Type B pancreatic cell (in vitro differentiated cells): ENCODE data around the gene KIF7. TPM values are rescaled to one million over a fixed set of nuclear protein-coding genes. Genes with fewer than 3 reads are reported as not detected.
"Not testable (repeated sequence)": the region's sequence is repeated elsewhere in the genome, so short reads cannot be mapped to it uniquely, and the experiment has no call there.

Source experiments
- DNase-seq: peaks from one replicate; pipeline ENCODE4 v3.0.0; 2021; ENCODE audit warnings: mixed read lengths; ENCODE audit not compliant: unreplicated experiment; ENCODE audit errors: extremely low spot score
- H3K27ac Mint-ChIP-seq: 2 replicates; pipeline ENCODE4 v1.8.0; 2021; ENCODE audit warnings: mild to moderate bottlenecking, mixed read lengths
- H3K27me3 Mint-ChIP-seq: 2 replicates; pipeline ENCODE4 v1.8.0; 2021; ENCODE audit warnings: mixed read lengths
- H3K36me3 Mint-ChIP-seq: 2 replicates; pipeline ENCODE4 v1.8.0; 2021; ENCODE audit warnings: mixed read lengths
- H3K4me1 Mint-ChIP-seq: one replicate; pipeline ENCODE4 v1.8.0; 2021; ENCODE audit warnings: mixed read lengths; ENCODE audit not compliant: unreplicated experiment
- H3K4me3 Mint-ChIP-seq: 2 replicates; pipeline ENCODE4 v1.8.0; 2021; ENCODE audit warnings: mild to moderate bottlenecking, mixed read lengths
- H3K9me3 Mint-ChIP-seq: 2 replicates; pipeline ENCODE4 v1.8.0; 2021; ENCODE audit warnings: mixed read lengths
- total RNA-seq: library from RNA; stranded (reverse); gene quantifications from 2 replicates; pipeline ENCODE4 v1.2.1, GENCODE V29; 2021; ENCODE audit warnings: low replicate concordance
- TF ChIP-seq, protein P1 (sequence below): fragments of 200-600 bp; sonication (generic); conservative IDR thresholded peaks from 2 replicates; pipeline ENCODE4 v1.5.0; 2021; ENCODE audit warnings: antibody characterized with exemption, mild to moderate bottlenecking

Gene KIF7
- total RNA-seq, 1 donor from 2014 or later, result 15.5 TPM

DNA sequence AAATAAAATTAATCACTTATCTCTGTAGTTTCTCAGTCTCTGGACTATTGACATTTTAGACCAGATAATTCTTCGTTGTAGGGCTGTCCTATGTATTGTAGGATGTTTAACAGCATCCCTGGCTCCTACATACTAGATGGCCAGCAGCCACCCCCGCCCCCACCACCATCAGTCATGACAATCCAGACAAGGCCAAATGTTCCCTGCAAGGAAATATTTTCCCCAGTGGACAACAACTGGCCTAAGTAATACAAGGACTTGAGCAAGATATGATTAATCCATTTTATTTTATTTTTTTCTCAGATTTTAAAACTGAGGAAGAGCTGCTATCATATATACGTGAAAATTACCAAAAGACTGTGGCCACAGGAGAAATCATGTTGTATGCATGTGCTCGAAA, 56.2 kb downstream of the KIF7 start:
- Mint-ChIP-seq H3K4me1 (no peaks in the 10 kb centered on the region), H3K27ac (no peak overlapping the region), H3K9me3 (no peaks in the 10 kb centered on the region), H3K4me3 (no peak overlapping the region), H3K27me3 (no peaks in the 10 kb centered on the region), H3K36me3 (peaks cover 14% of the 10 kb centered on the region)
- no peak for DNase-seq
- TF ChIP-seq, protein P1, sequence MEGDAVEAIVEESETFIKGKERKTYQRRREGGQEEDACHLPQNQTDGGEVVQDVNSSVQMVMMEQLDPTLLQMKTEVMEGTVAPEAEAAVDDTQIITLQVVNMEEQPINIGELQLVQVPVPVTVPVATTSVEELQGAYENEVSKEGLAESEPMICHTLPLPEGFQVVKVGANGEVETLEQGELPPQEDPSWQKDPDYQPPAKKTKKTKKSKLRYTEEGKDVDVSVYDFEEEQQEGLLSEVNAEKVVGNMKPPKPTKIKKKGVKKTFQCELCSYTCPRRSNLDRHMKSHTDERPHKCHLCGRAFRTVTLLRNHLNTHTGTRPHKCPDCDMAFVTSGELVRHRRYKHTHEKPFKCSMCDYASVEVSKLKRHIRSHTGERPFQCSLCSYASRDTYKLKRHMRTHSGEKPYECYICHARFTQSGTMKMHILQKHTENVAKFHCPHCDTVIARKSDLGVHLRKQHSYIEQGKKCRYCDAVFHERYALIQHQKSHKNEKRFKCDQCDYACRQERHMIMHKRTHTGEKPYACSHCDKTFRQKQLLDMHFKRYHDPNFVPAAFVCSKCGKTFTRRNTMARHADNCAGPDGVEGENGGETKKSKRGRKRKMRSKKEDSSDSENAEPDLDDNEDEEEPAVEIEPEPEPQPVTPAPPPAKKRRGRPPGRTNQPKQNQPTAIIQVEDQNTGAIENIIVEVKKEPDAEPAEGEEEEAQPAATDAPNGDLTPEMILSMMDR, result no peak

DNA sequence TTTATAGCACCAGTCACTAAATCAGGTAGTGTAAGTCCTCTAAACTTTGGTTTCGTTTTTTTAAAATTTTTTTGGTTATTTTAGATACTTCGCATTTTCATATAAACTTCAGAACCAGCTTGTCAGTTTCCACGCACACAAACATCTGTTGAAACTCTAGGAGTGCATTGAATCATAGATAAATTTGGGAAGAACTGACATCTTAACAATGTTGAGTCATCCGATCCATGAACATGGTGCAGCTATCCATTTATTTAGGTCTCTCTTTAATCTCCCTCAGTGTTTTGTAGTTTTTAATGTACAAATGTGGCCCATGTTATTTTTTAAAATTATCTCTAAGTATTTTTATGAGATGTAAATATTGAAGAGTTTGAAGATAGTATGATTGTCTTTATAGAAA, 62.2 kb downstream of the KIF7 start:
- H3K27ac Mint-ChIP-seq, result no peak overlapping the region
- no peaks in the 10 kb centered on the region for H3K27me3 Mint-ChIP-seq
- no peaks in the 10 kb centered on the region for H3K9me3 Mint-ChIP-seq
- H3K36me3 Mint-ChIP-seq, result peaks cover 4% of the 10 kb centered on the region
- no peak overlapping the region for H3K4me3 Mint-ChIP-seq
- DNase-seq, result no peak
- H3K4me1 Mint-ChIP-seq, result no peaks in the 10 kb centered on the region
- TF ChIP-seq, protein P1, result no peak

DNA sequence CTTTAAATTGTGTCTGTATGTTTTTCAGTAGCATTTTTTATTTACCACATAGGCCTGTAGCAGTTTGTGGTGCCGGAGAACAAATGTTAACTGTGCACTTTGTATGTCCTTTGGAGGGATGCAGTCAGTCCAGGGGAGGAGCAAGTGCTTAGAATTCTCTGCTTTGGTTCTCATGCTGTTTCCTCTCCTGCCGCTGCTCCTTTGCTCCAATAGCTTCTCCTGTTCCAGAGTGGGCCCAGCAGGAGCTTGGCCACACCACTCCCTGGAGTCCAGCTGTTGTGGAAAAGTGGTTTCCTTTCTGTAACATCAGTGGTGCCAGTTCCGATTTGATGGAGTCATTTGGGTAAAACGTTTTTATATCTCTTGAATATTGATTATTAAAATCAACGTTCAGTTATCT, 63.4 kb downstream of the KIF7 start:
- DNase-seq, result no peak
- peaks cover 4% of the 10 kb centered on the region for H3K36me3 Mint-ChIP-seq
- H3K4me1 Mint-ChIP-seq, result no peaks in the 10 kb centered on the region
- H3K4me3 Mint-ChIP-seq, result no peak overlapping the region
- TF ChIP-seq, protein P1, result no peak
- no peaks in the 10 kb centered on the region for H3K9me3 Mint-ChIP-seq
- no peak overlapping the region for H3K27ac Mint-ChIP-seq
- no peaks in the 10 kb centered on the region for H3K27me3 Mint-ChIP-seq

DNA sequence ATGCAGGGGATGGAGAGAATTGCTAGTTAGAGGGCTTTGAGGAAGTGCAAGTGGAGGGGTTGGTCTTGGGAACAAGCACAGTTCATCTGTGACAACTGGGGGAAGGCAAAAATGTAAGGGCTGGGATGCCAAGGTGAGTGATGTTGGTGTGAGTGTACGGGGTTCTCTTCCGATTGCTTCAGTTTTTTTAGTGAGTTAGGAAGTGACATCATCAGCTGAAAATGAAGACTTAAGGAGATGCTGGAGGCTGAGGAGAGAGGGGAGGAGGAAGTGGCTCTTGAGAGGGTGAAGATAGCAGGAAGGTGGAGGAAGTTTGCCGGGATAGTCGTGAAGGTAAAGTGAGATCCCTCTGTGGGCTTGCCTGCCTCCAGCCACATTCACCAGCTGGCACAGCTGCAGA, 67.3 kb downstream of the KIF7 start:
- H3K27ac Mint-ChIP-seq, result no peak overlapping the region
- no peaks in the 10 kb centered on the region for H3K27me3 Mint-ChIP-seq
- TF ChIP-seq, protein P1, result no peak
- no peak for DNase-seq
- H3K4me3 Mint-ChIP-seq, result no peak overlapping the region
- H3K36me3 Mint-ChIP-seq, result no peaks in the 10 kb centered on the region
- H3K9me3 Mint-ChIP-seq, result no peaks in the 10 kb centered on the region
- H3K4me1 Mint-ChIP-seq, result no peaks in the 10 kb centered on the region

DNA sequence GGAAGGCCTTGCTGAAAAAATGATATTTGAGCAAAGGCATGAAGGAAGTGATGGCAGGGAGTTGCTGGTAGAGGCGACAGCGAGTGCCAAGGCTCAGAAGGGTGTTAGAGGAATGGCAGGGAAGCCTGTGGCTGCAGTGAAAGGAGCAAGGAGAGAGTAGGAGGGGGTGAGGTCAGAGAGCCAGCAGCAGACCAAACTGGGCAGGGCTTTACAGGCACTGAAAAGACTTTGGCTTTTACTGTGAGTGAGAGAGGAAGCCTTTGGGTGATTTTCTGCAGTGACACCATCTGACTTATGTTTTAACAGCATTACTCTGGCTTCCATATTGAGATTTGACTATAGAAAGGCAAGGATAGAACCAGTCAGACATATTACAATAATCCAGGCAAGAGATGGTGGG, 68.6 kb downstream of the KIF7 start:
- H3K27me3 Mint-ChIP-seq, result no peaks in the 10 kb centered on the region
- TF ChIP-seq, protein P1, result no peak
- no peak overlapping the region for H3K4me3 Mint-ChIP-seq
- H3K27ac Mint-ChIP-seq, result no peak overlapping the region
- no peaks in the 10 kb centered on the region for H3K36me3 Mint-ChIP-seq
- no peaks in the 10 kb centered on the region for H3K4me1 Mint-ChIP-seq
- no peak for DNase-seq
- H3K9me3 Mint-ChIP-seq, result no peaks in the 10 kb centered on the region

DNA sequence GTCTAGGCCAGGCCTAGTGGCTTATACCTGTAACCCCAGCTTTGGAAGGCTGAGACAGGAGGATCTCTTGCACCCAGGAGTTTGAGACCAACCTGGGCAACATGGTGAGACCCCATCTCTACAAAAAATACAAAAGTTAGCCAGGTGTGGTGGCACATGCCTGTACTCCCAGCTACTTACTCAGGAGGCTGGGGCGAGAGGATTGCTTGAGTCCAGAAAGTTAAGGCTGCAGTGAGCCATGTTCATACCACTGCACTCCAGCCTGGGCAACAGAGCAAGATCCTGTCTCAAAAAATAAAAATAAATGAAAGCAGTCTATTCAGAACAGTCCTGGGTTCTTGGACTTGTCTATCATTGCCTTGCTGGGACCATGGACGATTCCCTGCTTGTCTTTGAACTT, 74.5 kb downstream of the KIF7 start:
- H3K36me3 Mint-ChIP-seq, H3K27ac Mint-ChIP-seq, H3K4me3 Mint-ChIP-seq, DNase-seq, H3K27me3 Mint-ChIP-seq, H3K9me3 Mint-ChIP-seq: not testable (repeated sequence)
- H3K4me1 Mint-ChIP-seq, result peaks cover 23% of the 10 kb centered on the region
